GM12892 (cell line): Measurements from ENCODE around the gene PAFAH2.

ENCODE experiments used
- POLR2A ChIP-seq: IDR thresholded peaks from 2 replicates; pipeline ENCODE4 v1.6.1; 2011; ENCODE audit warnings: low read depth, low read length, control low read depth
- POLR2AphosphoS5 ChIP-seq: IDR thresholded peaks from 2 replicates; pipeline ENCODE4 v1.6.1; 2011; ENCODE audit warnings: low read depth, low read length, control low read depth

DNA sequence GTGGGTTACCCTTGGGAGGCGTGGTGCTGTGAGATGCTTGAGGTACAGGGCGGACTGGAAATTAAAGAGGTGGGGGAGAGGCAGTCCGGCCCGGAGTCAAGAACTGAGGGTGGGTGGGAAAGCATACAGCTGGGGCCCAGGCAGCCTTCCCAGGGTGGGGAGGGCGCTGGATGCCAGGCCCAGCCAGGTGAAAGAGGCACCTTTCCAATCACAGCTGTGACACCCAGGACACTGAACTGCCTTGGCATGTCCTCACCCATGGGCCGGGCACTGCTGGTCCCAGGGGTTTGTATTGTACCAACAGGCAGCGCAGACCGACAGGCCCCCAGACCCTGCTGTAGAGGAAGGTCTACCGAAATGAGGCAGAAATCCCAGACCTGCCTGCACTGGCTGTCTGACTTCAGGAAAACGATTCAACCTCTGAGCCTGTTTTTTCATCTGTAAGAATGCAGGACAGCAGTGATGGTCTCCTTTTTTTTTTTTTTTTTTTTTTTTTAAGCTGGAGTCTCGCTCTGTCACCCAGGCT is 39.0 kb upstream of the PAFAH2 start:
- TF ChIP-seq POLR2AphosphoS5, result no peak
- TF ChIP-seq POLR2A, result no peak
